ENCODE data around the gene GRM2. TPM values are rescaled to one million over a fixed set of nuclear protein-coding genes. Genes with fewer than 3 reads are reported as not detected.
A peak's percentile ranks its signal among the peaks of the same experiment; 100 is the strongest.

GRM2 gene
- total RNA-seq, 1 experiment from 2014 or later, result not detected

- in situ Hi-C loops (cut with HindIII; ENCODE audit: low pct_unique_long_range_greater_than_20kb, low sequenced_read_pairs), result no loop called here
These were observed 28.2 kb upstream of the GRM2 start for GRCh38 chr3:51678641-51679040.

GRCh38 chr3:51679318-51679717 lies 27.6 kb upstream of the GRM2 start:
- no peak for DNase-seq (ENCODE audit: low read depth)
- in situ Hi-C loops (cut with HindIII; ENCODE audit: low pct_unique_long_range_greater_than_20kb, low sequenced_read_pairs), result no loop called here

More at GRCh38 chr3:51678641-51679040, 28.2 kb upstream of the GRM2 start:
- no peak for DNase-seq (ENCODE audit: low read depth)

- in situ Hi-C loops (cut with HindIII; ENCODE audit: low pct_unique_long_range_greater_than_20kb, low sequenced_read_pairs), result no loop called here
- no peak for DNase-seq (ENCODE audit: low read depth)
These were observed 27.1 kb upstream of the GRM2 start for GRCh38 chr3:51679777-51680176.

- no peak for DNase-seq (ENCODE audit: low read depth)
- in situ Hi-C loops (cut with HindIII; ENCODE audit: low pct_unique_long_range_greater_than_20kb, low sequenced_read_pairs), result no loop called here
These were observed 26.7 kb upstream of the GRM2 start for GRCh38 chr3:51680196-51680595.

- DNase-seq (ENCODE audit: low read depth), result no peak
- in situ Hi-C loops (cut with HindIII; ENCODE audit: low pct_unique_long_range_greater_than_20kb, low sequenced_read_pairs), result no loop called here
These were observed 26.1 kb upstream of the GRM2 start for GRCh38 chr3:51680663-51681230.

GRCh38 chr3:51681453-51681852 lies 25.4 kb upstream of the GRM2 start:
- DNase-seq (ENCODE audit: low read depth), result no peak
- in situ Hi-C loops (cut with HindIII; ENCODE audit: low pct_unique_long_range_greater_than_20kb, low sequenced_read_pairs), result no loop called here

GRCh38 chr3:51682079-51682478 lies 24.8 kb upstream of the GRM2 start:
- in situ Hi-C loops (cut with HindIII; ENCODE audit: low pct_unique_long_range_greater_than_20kb, low sequenced_read_pairs), result no loop called here
- peak; percentile 75 for DNase-seq (ENCODE audit: low read depth)

GRCh38 chr3:51682526-51682925 lies 24.3 kb upstream of the GRM2 start:
- in situ Hi-C loops (cut with HindIII; ENCODE audit: low pct_unique_long_range_greater_than_20kb, low sequenced_read_pairs), result no loop called here
- DNase-seq (ENCODE audit: low read depth), result no peak

- in situ Hi-C loops (cut with HindIII; ENCODE audit: low pct_unique_long_range_greater_than_20kb, low sequenced_read_pairs), result no loop called here
- no peak for DNase-seq (ENCODE audit: low read depth)
These were observed 23.3 kb upstream of the GRM2 start for GRCh38 chr3:51683566-51683965.

GRCh38 chr3:51684971-51685751 lies 21.7 kb upstream of the GRM2 start:
- DNase-seq (ENCODE audit: low read depth), result no peak
- in situ Hi-C loops (cut with HindIII; ENCODE audit: low pct_unique_long_range_greater_than_20kb, low sequenced_read_pairs), result no loop called here

- DNase-seq (ENCODE audit: low read depth), result no peak
- in situ Hi-C loops (cut with HindIII; ENCODE audit: low pct_unique_long_range_greater_than_20kb, low sequenced_read_pairs), result no loop called here
These were observed 20.8 kb upstream of the GRM2 start for GRCh38 chr3:51686056-51686455.

- in situ Hi-C loops (cut with HindIII; ENCODE audit: low pct_unique_long_range_greater_than_20kb, low sequenced_read_pairs), result no loop called here
These were observed 20.2 kb upstream of the GRM2 start for GRCh38 chr3:51686512-51687215.

GRCh38 chr3:51687431-51688205 lies 19.2 kb upstream of the GRM2 start:
- DNase-seq (ENCODE audit: low read depth), result no peak
- in situ Hi-C loops (cut with HindIII; ENCODE audit: low pct_unique_long_range_greater_than_20kb, low sequenced_read_pairs), result no loop called here

More at GRCh38 chr3:51686512-51687215, 20.2 kb upstream of the GRM2 start:
- DNase-seq (ENCODE audit: low read depth), result no peak

GRCh38 chr3:51688206-51688600 lies 18.7 kb upstream of the GRM2 start:
- DNase-seq (ENCODE audit: low read depth), result no peak
- in situ Hi-C loops (cut with HindIII; ENCODE audit: low pct_unique_long_range_greater_than_20kb, low sequenced_read_pairs), result no loop called here

GRCh38 chr3:51691021-51691420 lies 15.8 kb upstream of the GRM2 start:
- no peak for DNase-seq (ENCODE audit: low read depth)
- in situ Hi-C loops (cut with HindIII; ENCODE audit: low pct_unique_long_range_greater_than_20kb, low sequenced_read_pairs), result no loop called here

- in situ Hi-C loops (cut with HindIII; ENCODE audit: low pct_unique_long_range_greater_than_20kb, low sequenced_read_pairs), result no loop called here
- no peak for DNase-seq (ENCODE audit: low read depth)
These were observed 14.9 kb upstream of the GRM2 start for GRCh38 chr3:51691949-51692348.

GRCh38 chr3:51692980-51693395 lies 13.9 kb upstream of the GRM2 start:
- DNase-seq (ENCODE audit: low read depth), result no peak

GRCh38 chr3:51696954-51697353 lies 9.9 kb upstream of the GRM2 start:
- no peak for DNase-seq (ENCODE audit: low read depth)
- in situ Hi-C loops (cut with HindIII; ENCODE audit: low pct_unique_long_range_greater_than_20kb, low sequenced_read_pairs), result no loop called here

More at GRCh38 chr3:51692980-51693395, 13.9 kb upstream of the GRM2 start:
- in situ Hi-C loops (cut with HindIII; ENCODE audit: low pct_unique_long_range_greater_than_20kb, low sequenced_read_pairs), result no loop called here

GRCh38 chr3:51698209-51698608 lies 8.7 kb upstream of the GRM2 start:
- no peak for DNase-seq (ENCODE audit: low read depth)
- in situ Hi-C loops (cut with HindIII; ENCODE audit: low pct_unique_long_range_greater_than_20kb, low sequenced_read_pairs), result no loop called here
